Measurements from ENCODE around the gene RASSF8. TPM values are rescaled to one million over a fixed set of nuclear protein-coding genes. Genes with fewer than 3 reads are reported as not detected.

The RASSF8 gene
- total RNA-seq, 1 experiment from 2014 or later: 51.2 TPM

GRCh38 chr12:25935355-25936144, 22.9 kb upstream of the RASSF8 start:
- DNase-seq (no peak), ATAC-seq (no peak)
- Histone ChIP-seq H3K4me1 (ENCODE audit: insufficient read depth, low read length) (no peaks in the 10 kb centered on the region), H3K79me2 (ENCODE audit: low read length) (no peaks in the 10 kb centered on the region), H3K4me2 (ENCODE audit: low read length) (no peak overlapping the region), H3K27me3 (ENCODE audit: low read length) (no peaks in the 10 kb centered on the region), H3K36me3 (ENCODE audit: low read depth, low read length) (no peaks in the 10 kb centered on the region), H3K9ac (ENCODE audit: low read length) (no peak overlapping the region), H3F3A (ENCODE audit: low read length, unreplicated experiment) (no peaks in the 10 kb centered on the region), H2AFZ (ENCODE audit: low read length) (peak overlapping the region; percentile 0; the same call in 1 of the 2 replicates), H3K9me2 (replicated peaks; ENCODE audit: low read length) (no peaks in the 10 kb centered on the region), H3K27ac (ENCODE audit: low read length) (no peak overlapping the region), H3K4me3 (ENCODE audit: low read length) (no peak overlapping the region), H4K20me1 (ENCODE audit: low read length) (no peaks in the 10 kb centered on the region), H3K9me3 (ENCODE audit: low read length) (no peaks in the 10 kb centered on the region)
- ChIA-PET POLR2A (ENCODE audit: unreplicated experiment) (interaction anchor here (0.6 to 0.7 kb wide), 2 partner anchors 20 to 166 kb away, joined by 3 to 5 read pairs; no protein-coding TSS in a partner anchor), CTCF (no interaction called here)
- intact Hi-C loops (cut with micrococcal nuclease): no loop called here
- TF ChIP-seq EZH2phosphoT487 (IDR thresholded peaks at IDR 0.05; ENCODE audit: borderline replicate concordance, low read length) (no peak), CTCF (conservative IDR thresholded peaks at IDR 0.05; ENCODE audit: low read depth, low read length) (no peak), EZH2 (IDR thresholded peaks at IDR 0.05; ENCODE audit: low read length, unreplicated experiment) (no peak)
- no TSS peak for BruUV-seq (replicated peaks)

- Histone ChIP-seq H3K79me2 (ENCODE audit: low read length) (no peaks in the 10 kb centered on the region), H3K36me3 (ENCODE audit: low read depth, low read length) (no peaks in the 10 kb centered on the region), H3K9me3 (ENCODE audit: low read length) (no peaks in the 10 kb centered on the region), H3K9me2 (replicated peaks; ENCODE audit: low read length) (no peaks in the 10 kb centered on the region), H3K4me2 (ENCODE audit: low read length) (no peak overlapping the region), H3F3A (ENCODE audit: low read length, unreplicated experiment) (no peaks in the 10 kb centered on the region), H3K4me3 (ENCODE audit: low read length) (no peak overlapping the region), H4K20me1 (ENCODE audit: low read length) (no peaks in the 10 kb centered on the region), H2AFZ (ENCODE audit: low read length) (no peak overlapping the region), H3K27me3 (ENCODE audit: low read length) (no peaks in the 10 kb centered on the region), H3K27ac (ENCODE audit: low read length) (no peak overlapping the region), H3K4me1 (ENCODE audit: insufficient read depth, low read length) (no peaks in the 10 kb centered on the region), H3K9ac (ENCODE audit: low read length) (no peak overlapping the region)
- no peak for TF ChIP-seq EZH2 (IDR thresholded peaks at IDR 0.05; ENCODE audit: low read length, unreplicated experiment)
- no peak for TF ChIP-seq EZH2phosphoT487 (IDR thresholded peaks at IDR 0.05; ENCODE audit: borderline replicate concordance, low read length)
- no peak for TF ChIP-seq CTCF (conservative IDR thresholded peaks at IDR 0.05; ENCODE audit: low read depth, low read length)
- intact Hi-C loops (cut with micrococcal nuclease): no loop called here
- DNase-seq: peak; percentile 25
- BruUV-seq (replicated peaks): no TSS peak
- ChIA-PET POLR2A (ENCODE audit: unreplicated experiment) (no interaction called here), CTCF (no interaction called here)
- peak; percentile 80 for ATAC-seq
Observed at GRCh38 chr12:25937096-25937495, 21.4 kb upstream of the RASSF8 start.

GRCh38 chr12:25938581-25938980, 19.9 kb upstream of the RASSF8 start:
- no peak for TF ChIP-seq EZH2 (IDR thresholded peaks at IDR 0.05; ENCODE audit: low read length, unreplicated experiment)
- no peak for TF ChIP-seq CTCF (conservative IDR thresholded peaks at IDR 0.05; ENCODE audit: low read depth, low read length)
- no peak for TF ChIP-seq EZH2phosphoT487 (IDR thresholded peaks at IDR 0.05; ENCODE audit: borderline replicate concordance, low read length)
- Histone ChIP-seq H4K20me1 (ENCODE audit: low read length) (no peaks in the 10 kb centered on the region), H3K4me2 (ENCODE audit: low read length) (no peak overlapping the region), H3K9me3 (ENCODE audit: low read length) (no peaks in the 10 kb centered on the region), H3F3A (ENCODE audit: low read length, unreplicated experiment) (no peaks in the 10 kb centered on the region), H3K4me3 (ENCODE audit: low read length) (no peak overlapping the region), H2AFZ (ENCODE audit: low read length) (no peak overlapping the region), H3K27me3 (ENCODE audit: low read length) (no peaks in the 10 kb centered on the region), H3K9ac (ENCODE audit: low read length) (no peak overlapping the region), H3K4me1 (ENCODE audit: insufficient read depth, low read length) (no peaks in the 10 kb centered on the region), H3K9me2 (replicated peaks; ENCODE audit: low read length) (no peaks in the 10 kb centered on the region), H3K27ac (ENCODE audit: low read length) (no peak overlapping the region), H3K79me2 (ENCODE audit: low read length) (no peaks in the 10 kb centered on the region), H3K36me3 (ENCODE audit: low read depth, low read length) (no peaks in the 10 kb centered on the region)
- intact Hi-C loops (cut with micrococcal nuclease): no loop called here
- DNase-seq (no peak), ATAC-seq (no peak)
- POLR2A ChIA-PET (ENCODE audit: unreplicated experiment): no interaction called here
- no TSS peak for BruUV-seq (replicated peaks)
- CTCF ChIA-PET: no interaction called here
